Duodenal mucosa (tissue), 2 donors: ENCODE data around the gene SLC26A9.
"Not testable (repeated sequence)": the region's sequence is repeated elsewhere in the genome, so short reads cannot be mapped to it uniquely, and the experiment has no call there.

Experiments
- H3K27ac ChIP-seq: one replicate; pipeline ENCODE4 v1.7.0; 2013; ENCODE audit warnings: low read depth, low read length
- H3K27me3 ChIP-seq, 2 donors: one replicate each; pipeline ENCODE4 v1.7.0; 2013; ENCODE audit warnings: low read length in 2 of 2, control low read depth in 1 of 2; ENCODE audit not compliant: insufficient read depth in 2 of 2, control insufficient read depth in 1 of 2
- H3K36me3 ChIP-seq, 2 donors: one replicate each; pipeline ENCODE4 v1.7.0; 2013; ENCODE audit warnings: low read length in 2 of 2, control low read depth in 1 of 2; ENCODE audit not compliant: insufficient read depth in 2 of 2, control insufficient read depth in 1 of 2
- H3K4me1 ChIP-seq, 2 donors: one replicate each; pipeline ENCODE4 v1.7.0; 2013; ENCODE audit warnings: low read length in 2 of 2, control low read depth in 1 of 2; ENCODE audit not compliant: insufficient read depth in 2 of 2, control insufficient read depth in 1 of 2
- H3K4me3 ChIP-seq, 2 donors: one replicate each; pipeline ENCODE4 v1.7.0; 2013; ENCODE audit warnings: low read length in 2 of 2, low read depth in 1 of 2
- H3K9ac ChIP-seq, 2 donors: one replicate each; pipeline ENCODE4 v1.7.0; 2013; ENCODE audit warnings: low read length in 2 of 2, low read depth in 1 of 2
- H3K9me3 ChIP-seq, 2 donors: one replicate each; pipeline ENCODE4 v1.7.0; 2013; ENCODE audit warnings: low read length in 2 of 2, control low read depth in 1 of 2; ENCODE audit not compliant: control insufficient read depth in 1 of 2

SLC26A9 gene

GRCh38 chr1:205896351-205896750, 46.9 kb downstream of the SLC26A9 start:
- no peak overlapping the region for H3K27ac ChIP-seq
- H3K9me3 ChIP-seq = no peaks in the 10 kb centered on the region
- H3K9ac ChIP-seq = no peak overlapping the region
- no peaks in the 10 kb centered on the region for H3K4me1 ChIP-seq
- H3K36me3 ChIP-seq = no peaks in the 10 kb centered on the region
- peaks cover 0 to 6% of the 10 kb centered on the region in 2 donors for H3K27me3 ChIP-seq
- no peak overlapping the region for H3K4me3 ChIP-seq

DNA sequence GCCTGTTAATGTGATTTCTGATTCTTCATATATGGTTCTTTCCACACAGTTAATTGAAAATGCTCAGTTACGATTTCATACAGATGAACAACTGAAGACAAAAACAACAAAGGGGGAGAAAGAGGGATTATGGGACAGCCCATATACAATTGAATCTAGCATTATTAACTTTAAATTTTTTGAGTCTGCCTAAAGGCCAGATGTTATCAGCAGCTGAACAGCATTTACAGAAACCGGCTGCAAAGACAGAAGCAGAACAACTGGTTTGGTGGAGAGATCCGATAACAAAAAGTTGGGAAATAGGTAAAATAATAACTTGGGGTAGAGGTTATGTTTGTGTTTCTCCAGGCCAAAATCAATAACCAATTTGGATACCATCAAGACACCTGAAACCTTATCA, 49.1 kb downstream of the SLC26A9 start:
- not testable (repeated sequence) for H3K4me3 ChIP-seq, H3K36me3 ChIP-seq, H3K9me3 ChIP-seq, H3K27ac ChIP-seq, H3K4me1 ChIP-seq, H3K9ac ChIP-seq, H3K27me3 ChIP-seq

- H3K4me3 ChIP-seq, H3K9me3 ChIP-seq, H3K27me3 ChIP-seq, H3K27ac ChIP-seq, H3K4me1 ChIP-seq, H3K36me3 ChIP-seq, H3K9ac ChIP-seq: not testable (repeated sequence)
These were observed 51.1 kb downstream of the SLC26A9 start for GRCh38 chr1:205892175-205892574.

GRCh38 chr1:205891481-205891880, 51.8 kb downstream of the SLC26A9 start:
- H3K36me3 ChIP-seq, H3K9me3 ChIP-seq, H3K4me1 ChIP-seq, H3K27me3 ChIP-seq, H3K9ac ChIP-seq, H3K4me3 ChIP-seq, H3K27ac ChIP-seq: not testable (repeated sequence)

GRCh38 chr1:205890631-205891030, 52.6 kb downstream of the SLC26A9 start:
- H3K27me3 ChIP-seq, H3K4me3 ChIP-seq, H3K36me3 ChIP-seq, H3K27ac ChIP-seq, H3K9me3 ChIP-seq, H3K4me1 ChIP-seq, H3K9ac ChIP-seq: not testable (repeated sequence)

DNA sequence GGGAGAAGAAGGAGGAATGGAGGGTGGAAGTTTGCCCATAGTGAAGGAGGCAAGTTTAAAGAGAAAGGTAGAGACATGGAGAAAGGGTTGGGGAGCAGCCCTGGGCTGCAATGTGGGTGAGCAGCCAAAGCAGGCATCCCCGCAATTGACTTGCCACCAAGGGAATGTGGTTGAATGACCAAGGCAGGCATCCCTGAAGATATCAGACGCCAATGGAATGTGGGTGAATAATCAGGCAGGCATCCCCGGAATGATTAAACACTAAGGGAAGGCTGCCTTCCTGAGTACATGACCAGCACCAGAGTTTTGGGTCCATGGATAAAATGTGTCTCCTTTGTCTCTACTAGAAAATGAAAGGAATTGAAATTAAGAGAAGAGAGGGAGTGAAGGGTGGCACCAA, 53.5 kb downstream of the SLC26A9 start:
- not testable (repeated sequence) for H3K9me3 ChIP-seq, H3K9ac ChIP-seq, H3K4me3 ChIP-seq, H3K27ac ChIP-seq, H3K36me3 ChIP-seq, H3K27me3 ChIP-seq, H3K4me1 ChIP-seq

GRCh38 chr1:205889006-205889405, 54.2 kb downstream of the SLC26A9 start:
- H3K27me3 ChIP-seq, H3K4me3 ChIP-seq, H3K27ac ChIP-seq, H3K36me3 ChIP-seq, H3K9me3 ChIP-seq, H3K4me1 ChIP-seq, H3K9ac ChIP-seq: not testable (repeated sequence)

DNA sequence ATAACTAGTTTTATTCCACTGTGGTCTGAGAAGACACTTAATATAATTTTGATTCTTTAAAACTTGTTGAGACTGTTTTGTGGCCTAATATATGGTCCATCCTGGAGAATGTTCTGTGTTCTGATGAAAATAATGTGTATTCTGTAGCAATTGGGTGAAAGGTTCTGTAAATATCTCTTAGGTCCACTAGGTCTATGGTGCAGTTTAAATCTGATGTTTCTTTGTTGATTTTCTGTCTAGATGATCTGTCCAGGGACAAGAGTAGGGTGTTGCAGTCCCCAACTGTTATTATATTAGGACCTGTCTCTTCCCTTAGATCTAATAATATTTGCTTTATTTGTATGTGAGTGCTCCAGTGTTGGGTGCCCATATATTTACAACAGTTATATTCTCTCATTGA, 59.5 kb downstream of the SLC26A9 start:
- Histone ChIP-seq H3K27ac (no peak overlapping the region), H3K9me3 (no peaks in the 10 kb centered on the region), H3K4me1 (no peaks in the 10 kb centered on the region), H3K4me3 (no peak overlapping the region), H3K9ac (no peak overlapping the region), H3K36me3 (no peaks in the 10 kb centered on the region), H3K27me3 (peaks cover 0 to 4% of the 10 kb centered on the region in 2 donors)

- H3K9me3 ChIP-seq = no peaks in the 10 kb centered on the region
- H3K27me3 ChIP-seq = peaks cover 0 to 4% of the 10 kb centered on the region in 2 donors
These were observed 62.3 kb downstream of the SLC26A9 start for GRCh38 chr1:205880923-205881322.

DNA sequence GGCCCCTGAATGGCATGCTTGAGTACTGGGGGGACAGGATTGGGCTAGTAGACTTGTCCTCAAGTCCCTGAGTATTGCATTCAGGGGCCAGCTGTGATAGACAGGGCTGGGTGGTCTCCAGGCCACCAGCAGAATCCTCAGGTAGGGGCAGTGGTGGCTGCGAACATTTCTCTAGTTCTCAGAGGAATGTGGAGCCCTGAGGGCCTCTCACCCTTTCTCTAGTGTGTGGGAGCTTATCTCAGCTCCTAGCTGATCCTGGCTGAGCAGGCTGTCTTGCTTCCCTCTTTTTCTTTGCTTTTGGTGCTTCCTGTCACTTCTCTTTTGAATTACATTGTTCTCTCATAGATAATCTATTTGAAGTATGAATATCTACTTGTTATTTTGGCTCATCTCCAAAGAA, 63.3 kb downstream of the SLC26A9 start:
- Histone ChIP-seq H3K4me3 (no peak overlapping the region), H3K36me3 (no peaks in the 10 kb centered on the region), H3K4me1 (no peaks in the 10 kb centered on the region), H3K27ac (no peak overlapping the region), H3K27me3 (peaks cover 0 to 4% of the 10 kb centered on the region in 2 donors), H3K9me3 (no peaks in the 10 kb centered on the region), H3K9ac (no peak overlapping the region)

More at GRCh38 chr1:205880923-205881322, 62.3 kb downstream of the SLC26A9 start:
- H3K4me1 ChIP-seq = no peaks in the 10 kb centered on the region
- H3K36me3 ChIP-seq = no peaks in the 10 kb centered on the region
- no peak overlapping the region for H3K27ac ChIP-seq
- H3K9ac ChIP-seq = no peak overlapping the region
- H3K4me3 ChIP-seq = no peak overlapping the region

- Histone ChIP-seq H3K27me3 (peaks cover 0 to 4% of the 10 kb centered on the region in 2 donors), H3K36me3 (no peaks in the 10 kb centered on the region), H3K4me1 (no peaks in the 10 kb centered on the region), H3K27ac (no peak overlapping the region), H3K9ac (no peak overlapping the region), H3K9me3 (no peaks in the 10 kb centered on the region), H3K4me3 (no peak overlapping the region)
These were observed 65.2 kb downstream of the SLC26A9 start for GRCh38 chr1:205878026-205878425.
